Measurements from ENCODE around the gene PLXDC2.

GRCh38 chr10:20207653-20208052 lies 391.4 kb downstream of the PLXDC2 start:
- TF ChIP-seq CTCF (conservative IDR thresholded peaks at IDR 0.05; ENCODE audit: low read length): no peak
- no peak for TF ChIP-seq EZH2phosphoT487 (IDR thresholded peaks at IDR 0.05; ENCODE audit: borderline replicate concordance)

Measured in Loucy (cell line).